H9 (cell line): ENCODE data around the gene COA4. TPM values are rescaled to one million over a fixed set of nuclear protein-coding genes. Genes with fewer than 3 reads are reported as not detected.

Experiments used
- DNase-seq: peaks from one replicate; pipeline ENCODE4 v3.0.0-alpha.2; 2017
- H2AFZ ChIP-seq: one replicate; pipeline ENCODE4 v1.6.1; 2013; ENCODE audit warnings: mild to moderate bottlenecking, low read length, control low read depth, moderate library complexity
- H2AK5ac ChIP-seq: 2 replicates; pipeline ENCODE4 v1.6.1; 2013; ENCODE audit warnings: low read length, control low read depth, mixed read lengths; ENCODE audit not compliant: insufficient read length
- H2BK120ac ChIP-seq: one replicate; pipeline ENCODE4 v1.6.1; 2013; ENCODE audit warnings: low read depth, mild to moderate bottlenecking, low read length, control low read depth, inconsistent platforms; ENCODE audit not compliant: poor library complexity, severe bottlenecking
- H2BK12ac ChIP-seq: 2 replicates; pipeline ENCODE4 v1.6.1; 2013; ENCODE audit warnings: low read length, control low read depth, mixed read lengths, low read depth; ENCODE audit not compliant: insufficient read length
- H2BK15ac ChIP-seq: 2 replicates; pipeline ENCODE4 v1.6.1; 2013; ENCODE audit warnings: low read depth, low read length, control low read depth
- H2BK20ac ChIP-seq: one replicate; pipeline ENCODE4 v1.6.1; 2013; ENCODE audit warnings: low read depth, mild to moderate bottlenecking, low read length, control low read depth, inconsistent platforms; ENCODE audit not compliant: poor library complexity, severe bottlenecking
- H2BK5ac ChIP-seq: 2 replicates; pipeline ENCODE4 v1.6.1; 2013; ENCODE audit warnings: low read length, control low read depth, mixed read lengths; ENCODE audit not compliant: insufficient read length
- H3K14ac ChIP-seq: 2 replicates; pipeline ENCODE4 v1.6.1; 2013; ENCODE audit warnings: low read length, control low read depth; ENCODE audit not compliant: insufficient read depth
- H3K18ac ChIP-seq: 2 replicates; pipeline ENCODE4 v1.6.1; 2013; ENCODE audit warnings: low read depth, mild to moderate bottlenecking, mixed read lengths, low read length, control low read depth; ENCODE audit not compliant: insufficient read length
- H3K23ac ChIP-seq: 2 replicates; pipeline ENCODE4 v1.6.1; 2013; ENCODE audit warnings: low read length, control low read depth, mixed read lengths, low read depth; ENCODE audit not compliant: insufficient read length
- H3K23me2 ChIP-seq: 2 replicates; pipeline ENCODE4 v1.6.1; 2013; ENCODE audit warnings: low read depth, mild to moderate bottlenecking, mixed read lengths, low read length, control low read depth; ENCODE audit not compliant: insufficient read length, poor library complexity, severe bottlenecking
- H3K27ac ChIP-seq: 2 replicates; pipeline ENCODE4 v1.5.1; 2013; ENCODE audit warnings: low read length, control low read depth, mixed read lengths, low read depth; ENCODE audit not compliant: insufficient read length
- H3K27me3 ChIP-seq: 2 replicates; pipeline ENCODE4 v1.6.1; 2013; ENCODE audit warnings: low read length, control low read depth, inconsistent platforms; ENCODE audit not compliant: insufficient read depth
- H3K4ac ChIP-seq: 2 replicates; pipeline ENCODE4 v1.6.1; 2013; ENCODE audit warnings: low read depth, mild to moderate bottlenecking, control low read depth, inconsistent platforms, low read length, moderate library complexity
- H3K4me1 ChIP-seq: 2 replicates; pipeline ENCODE4 v1.6.1; 2013; ENCODE audit warnings: low read length, control low read depth, inconsistent platforms; ENCODE audit not compliant: insufficient read depth
- H3K4me2 ChIP-seq: 2 replicates; pipeline ENCODE4 v1.6.1; 2013; ENCODE audit warnings: low read length, control low read depth, mixed read lengths; ENCODE audit not compliant: insufficient read length, insufficient read depth
- H3K56ac ChIP-seq: 2 replicates; pipeline ENCODE4 v1.6.1; 2013; ENCODE audit warnings: low read depth, mild to moderate bottlenecking, mixed read lengths, low read length, control low read depth; ENCODE audit not compliant: insufficient read length
- H3K79me1 ChIP-seq: 2 replicates; pipeline ENCODE4 v1.6.1; 2013; ENCODE audit warnings: low read depth, mild to moderate bottlenecking, moderate library complexity, low read length, control low read depth, inconsistent platforms; ENCODE audit not compliant: insufficient read depth, poor library complexity, severe bottlenecking
- H3K79me2 ChIP-seq: 2 replicates; pipeline ENCODE4 v1.6.1; 2013; ENCODE audit warnings: low read length, control low read depth, inconsistent platforms; ENCODE audit not compliant: insufficient read depth
- H3K9ac ChIP-seq: 2 replicates; pipeline ENCODE4 v1.6.1; 2013; ENCODE audit warnings: low read length, control low read depth, mixed read lengths; ENCODE audit not compliant: insufficient read length; ENCODE audit errors: extremely low read depth
- H3K9me3 ChIP-seq: one replicate; pipeline ENCODE4 v1.6.1; 2013; ENCODE audit warnings: low read depth, low read length, inconsistent platforms; ENCODE audit not compliant: control insufficient read depth
- H3T11ph ChIP-seq: one replicate; pipeline ENCODE4 v1.6.1; 2013; ENCODE audit warnings: mild to moderate bottlenecking, low read length, control low read depth, inconsistent platforms
- H4K20me1 ChIP-seq: one replicate; pipeline ENCODE4 v1.6.1; 2013; ENCODE audit not compliant: control insufficient read depth, insufficient read length, insufficient read depth
- H4K5ac ChIP-seq: 2 replicates; pipeline ENCODE4 v1.6.1; 2013; ENCODE audit warnings: low read depth, mild to moderate bottlenecking, mixed read lengths, low read length, control low read depth; ENCODE audit not compliant: insufficient read length
- H4K8ac ChIP-seq: replicated peaks from 2 replicates; pipeline ENCODE4 v1.6.1; 2013; ENCODE audit warnings: low read length, control low read depth, mixed read lengths, low read depth; ENCODE audit not compliant: insufficient read length
- H4K91ac ChIP-seq: 2 replicates; pipeline ENCODE4 v1.6.1; 2013; ENCODE audit warnings: low read depth, mild to moderate bottlenecking, moderate library complexity, mixed read lengths, low read length, control low read depth; ENCODE audit not compliant: insufficient read length
- H3K27ac Mint-ChIP-seq, 3 experiments: 2 replicates in 2 of 3; 3 replicates in 1 of 3; pipeline ENCODE4 v1.8.0; 2020 to 2021; ENCODE audit warnings: mixed read lengths in 3 of 3, mild to moderate bottlenecking in 1 of 3, moderate library complexity in 1 of 3
- H3K27me3 Mint-ChIP-seq: 2 replicates; pipeline ENCODE4 v1.8.0; 2021; ENCODE audit warnings: low read depth, mild to moderate bottlenecking, moderate library complexity, mixed read lengths
- H3K36me3 Mint-ChIP-seq, 3 experiments: 2 replicates in 2 of 3; 3 replicates in 1 of 3; pipeline ENCODE4 v1.8.0; 2020 to 2021; ENCODE audit warnings: low read depth in 3 of 3, mixed read lengths in 3 of 3; ENCODE audit not compliant: insufficient read depth in 1 of 3
- H3K4me1 Mint-ChIP-seq, 2 experiments: 2 replicates each; pipeline ENCODE4 v1.8.0; 2020; ENCODE audit warnings: mixed read lengths in 2 of 2
- H3K4me3 Mint-ChIP-seq, 2 experiments: 2 replicates in 1 of 2; 3 replicates in 1 of 2; pipeline ENCODE4 v1.8.0; 2020 to 2021; ENCODE audit warnings: mild to moderate bottlenecking in 2 of 2, mixed read lengths in 2 of 2, moderate library complexity in 1 of 2
- H3K9me3 Mint-ChIP-seq, 2 experiments: 2 replicates in 1 of 2; 3 replicates in 1 of 2; pipeline ENCODE4 v1.8.0; 2020; ENCODE audit warnings: mild to moderate bottlenecking in 2 of 2, mixed read lengths in 2 of 2, moderate library complexity in 1 of 2
- WGBS: extraction: QIAGEN DNeasy Blood & Tissue Kit; methylation state at CpG from one replicate; pipeline ENCODE4 v1.1.7; 2013; ENCODE audit warnings: missing lambda C conversion rate, low lambda C conversion rate, mixed read lengths; ENCODE audit not compliant: insufficient read length; ENCODE audit errors: extremely low coverage; 5-methylcytosine and 5-hydroxymethylcytosine counted together
- total RNA-seq: library from RNA; stranded (reverse); gene quantifications from 2 replicates; pipeline ENCODE4 v1.2.1, GENCODE V29; 2021
- TF ChIP-seq, protein P1 (sequence below): fragments of 200-600 bp; sonication (generic); conservative IDR thresholded peaks from 3 replicates; pipeline ENCODE4 v1.8.0; 2021; ENCODE audit warnings: antibody characterized with exemption, mild to moderate bottlenecking

COA4 gene
- total RNA-seq, 1 experiment from 2014 or later, result 116 TPM

DNA sequence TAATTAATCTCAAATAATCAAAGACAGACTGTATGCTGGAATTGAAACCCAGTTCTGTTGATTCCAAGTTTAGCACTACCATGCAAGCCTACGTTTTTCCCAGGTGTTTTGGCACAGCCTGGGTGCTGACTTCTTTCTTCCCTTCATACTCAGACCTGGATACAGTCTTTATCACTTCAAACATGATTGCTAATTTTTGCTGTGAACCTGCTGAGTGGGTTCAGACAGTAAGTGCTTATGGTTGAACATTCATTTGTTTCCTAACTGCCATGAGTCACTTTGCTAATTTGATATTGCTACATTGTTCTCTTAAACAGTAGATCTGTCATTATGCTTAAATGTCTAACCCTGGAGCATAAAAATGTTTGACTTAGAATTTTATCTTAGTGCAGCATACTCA is 12.4 kb upstream of the COA4 start:
- H3K27me3 Mint-ChIP-seq, result no peaks in the 10 kb centered on the region
- Histone ChIP-seq H2AK5ac (no peak overlapping the region), H4K20me1 (no peaks in the 10 kb centered on the region), H3K27ac (no peak overlapping the region), H2BK20ac (no peak overlapping the region), H3K79me1 (no peaks in the 10 kb centered on the region), H3K79me2 (no peaks in the 10 kb centered on the region), H3K14ac (no peak overlapping the region), H3K23ac (no peak overlapping the region), H2BK5ac (no peak overlapping the region), H4K8ac (no peak overlapping the region), H3K9me3 (no peaks in the 10 kb centered on the region), H3K27me3 (no peaks in the 10 kb centered on the region), H3K9ac (no peak overlapping the region), H3T11ph (no peak overlapping the region), H3K18ac (no peak overlapping the region), H3K23me2 (no peaks in the 10 kb centered on the region), H2BK12ac (no peak overlapping the region), H3K4ac (no peak overlapping the region), H3K56ac (no peak overlapping the region), H3K4me1 (no peaks in the 10 kb centered on the region), H4K5ac (no peak overlapping the region), H2AFZ (no peak overlapping the region), H2BK15ac (no peak overlapping the region), H2BK120ac (no peak overlapping the region), H4K91ac (no peak overlapping the region), H3K4me2 (no peak overlapping the region)
- no CpG with 5 or more reads among the region's 1 CpG for WGBS
- H3K9me3 Mint-ChIP-seq, result no peaks in the 10 kb centered on the region
- no peak overlapping the region; a peak in 1 of 7 replicates for H3K27ac Mint-ChIP-seq
- no peak for DNase-seq
- peaks cover 2 to 23% (median 17%) of the 10 kb centered on the region in 3 experiments; a peak in 6 of 7 replicates for H3K36me3 Mint-ChIP-seq
- TF ChIP-seq, protein P1, sequence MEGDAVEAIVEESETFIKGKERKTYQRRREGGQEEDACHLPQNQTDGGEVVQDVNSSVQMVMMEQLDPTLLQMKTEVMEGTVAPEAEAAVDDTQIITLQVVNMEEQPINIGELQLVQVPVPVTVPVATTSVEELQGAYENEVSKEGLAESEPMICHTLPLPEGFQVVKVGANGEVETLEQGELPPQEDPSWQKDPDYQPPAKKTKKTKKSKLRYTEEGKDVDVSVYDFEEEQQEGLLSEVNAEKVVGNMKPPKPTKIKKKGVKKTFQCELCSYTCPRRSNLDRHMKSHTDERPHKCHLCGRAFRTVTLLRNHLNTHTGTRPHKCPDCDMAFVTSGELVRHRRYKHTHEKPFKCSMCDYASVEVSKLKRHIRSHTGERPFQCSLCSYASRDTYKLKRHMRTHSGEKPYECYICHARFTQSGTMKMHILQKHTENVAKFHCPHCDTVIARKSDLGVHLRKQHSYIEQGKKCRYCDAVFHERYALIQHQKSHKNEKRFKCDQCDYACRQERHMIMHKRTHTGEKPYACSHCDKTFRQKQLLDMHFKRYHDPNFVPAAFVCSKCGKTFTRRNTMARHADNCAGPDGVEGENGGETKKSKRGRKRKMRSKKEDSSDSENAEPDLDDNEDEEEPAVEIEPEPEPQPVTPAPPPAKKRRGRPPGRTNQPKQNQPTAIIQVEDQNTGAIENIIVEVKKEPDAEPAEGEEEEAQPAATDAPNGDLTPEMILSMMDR, result no peak
- no peak overlapping the region for H3K4me3 Mint-ChIP-seq
- no peaks in the 10 kb centered on the region for H3K4me1 Mint-ChIP-seq
